G401 (cell line): ENCODE measurements around the gene NEURL3. TPM values are rescaled to one million over a fixed set of nuclear protein-coding genes. Genes with fewer than 3 reads are reported as not detected.

Experiments
- DNase-seq: peaks from one replicate; pipeline ENCODE4 v3.0.0-alpha.2; 2015; ENCODE audit warnings: low spot score
- in situ Hi-C: cut with HindIII; loops from 2 replicates; pipeline ENCODE4 v1.10.0; 2016; ENCODE audit warnings: low sequenced_read_pairs, mixed read lengths
- total RNA-seq: library from RNA; depleted of rRNA; stranded (reverse); fragments of >200 nt; shearing (Covaris generic); gene quantifications from 2 replicates; pipeline ENCODE4 v1.2.3, GENCODE V29; 2014; rRNA removed

Gene NEURL3
- total RNA-seq, 1 experiment from 2014 or later: not detected

GRCh38 chr2:96452053-96452452 lies 53.1 kb downstream of the NEURL3 start:
- DNase-seq: no peak
- in situ Hi-C loops: no loop called here

GRCh38 chr2:96449637-96450036 lies 55.5 kb downstream of the NEURL3 start:
- DNase-seq: no peak
- in situ Hi-C loops: no loop called here

GRCh38 chr2:96449174-96449573 lies 56.0 kb downstream of the NEURL3 start:
- in situ Hi-C loops: no loop called here

GRCh38 chr2:96447726-96448125 lies 57.4 kb downstream of the NEURL3 start:
- no peak for DNase-seq
- in situ Hi-C loops: no loop called here

More at GRCh38 chr2:96449174-96449573, 56.0 kb downstream of the NEURL3 start:
- DNase-seq: no peak

Other genes with a start within 250 kb of the NEURL3 start
- 6.9 and 8.1 TPM in 2 replicates for gene TMEM127, start 239.4 kb downstream of the NEURL3 start, total RNA-seq
- 120 and 126 TPM in 2 replicates for gene CIAO1, start 239.1 kb downstream of the NEURL3 start, total RNA-seq
- gene SNRNP200, start 199.8 kb downstream of the NEURL3 start, total RNA-seq: 79.0 and 89.2 TPM in 2 replicates
- gene ITPRIPL1, start 180.0 kb downstream of the NEURL3 start, total RNA-seq: 26.8 and 32.3 TPM in 2 replicates
- gene NCAPH, start 169.6 kb downstream of the NEURL3 start, total RNA-seq: 55.2 and 56.8 TPM in 2 replicates
- 7.6 and 8.6 TPM in 2 replicates for gene ARID5A, start 31.4 kb upstream of the NEURL3 start, total RNA-seq
- 17.7 and 33.5 TPM in 2 replicates for gene KANSL3, start 133.0 kb upstream of the NEURL3 start, total RNA-seq
- gene FER1L5, start 137.4 kb upstream of the NEURL3 start, total RNA-seq: not detected in 2 replicates
- gene LMAN2L, start 234.7 kb upstream of the NEURL3 start, total RNA-seq: 31.8 and 75.0 TPM in 2 replicates